ENCODE results near the gene RLN1. TPM values are rescaled to one million over a fixed set of nuclear protein-coding genes. Genes with fewer than 3 reads are reported as not detected.
"Not testable (repeated sequence)": the region's sequence is repeated elsewhere in the genome, so short reads cannot be mapped to it uniquely, and the experiment has no call there.

The RLN1 gene
- total RNA-seq, 4 donors from 2014 or later: 1.5 TPM; not detected in 3

DNA sequence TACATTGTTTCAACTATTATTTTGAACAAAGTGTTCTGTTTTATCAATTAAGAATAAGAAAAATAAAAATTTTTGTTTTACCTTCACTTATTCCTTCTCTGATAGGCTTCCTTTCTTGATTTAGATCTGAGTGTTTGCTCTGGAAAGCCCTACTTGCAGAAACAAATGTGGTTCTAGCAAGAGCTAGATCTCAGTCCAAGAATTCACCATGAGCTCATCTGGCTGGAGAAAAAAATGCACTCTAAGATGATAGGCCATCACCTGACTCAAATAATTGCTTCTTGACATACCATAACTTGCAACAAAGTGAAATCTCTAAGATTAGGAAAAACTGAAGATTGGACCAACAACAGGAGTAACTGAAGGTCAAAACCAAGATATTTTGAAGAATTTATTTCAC, 28.8 kb downstream of the RLN1 start:
- TF ChIP-seq, protein P1, sequence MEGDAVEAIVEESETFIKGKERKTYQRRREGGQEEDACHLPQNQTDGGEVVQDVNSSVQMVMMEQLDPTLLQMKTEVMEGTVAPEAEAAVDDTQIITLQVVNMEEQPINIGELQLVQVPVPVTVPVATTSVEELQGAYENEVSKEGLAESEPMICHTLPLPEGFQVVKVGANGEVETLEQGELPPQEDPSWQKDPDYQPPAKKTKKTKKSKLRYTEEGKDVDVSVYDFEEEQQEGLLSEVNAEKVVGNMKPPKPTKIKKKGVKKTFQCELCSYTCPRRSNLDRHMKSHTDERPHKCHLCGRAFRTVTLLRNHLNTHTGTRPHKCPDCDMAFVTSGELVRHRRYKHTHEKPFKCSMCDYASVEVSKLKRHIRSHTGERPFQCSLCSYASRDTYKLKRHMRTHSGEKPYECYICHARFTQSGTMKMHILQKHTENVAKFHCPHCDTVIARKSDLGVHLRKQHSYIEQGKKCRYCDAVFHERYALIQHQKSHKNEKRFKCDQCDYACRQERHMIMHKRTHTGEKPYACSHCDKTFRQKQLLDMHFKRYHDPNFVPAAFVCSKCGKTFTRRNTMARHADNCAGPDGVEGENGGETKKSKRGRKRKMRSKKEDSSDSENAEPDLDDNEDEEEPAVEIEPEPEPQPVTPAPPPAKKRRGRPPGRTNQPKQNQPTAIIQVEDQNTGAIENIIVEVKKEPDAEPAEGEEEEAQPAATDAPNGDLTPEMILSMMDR (IDR thresholded peaks at IDR 0.05; ENCODE audit: low read depth): no peak

DNA sequence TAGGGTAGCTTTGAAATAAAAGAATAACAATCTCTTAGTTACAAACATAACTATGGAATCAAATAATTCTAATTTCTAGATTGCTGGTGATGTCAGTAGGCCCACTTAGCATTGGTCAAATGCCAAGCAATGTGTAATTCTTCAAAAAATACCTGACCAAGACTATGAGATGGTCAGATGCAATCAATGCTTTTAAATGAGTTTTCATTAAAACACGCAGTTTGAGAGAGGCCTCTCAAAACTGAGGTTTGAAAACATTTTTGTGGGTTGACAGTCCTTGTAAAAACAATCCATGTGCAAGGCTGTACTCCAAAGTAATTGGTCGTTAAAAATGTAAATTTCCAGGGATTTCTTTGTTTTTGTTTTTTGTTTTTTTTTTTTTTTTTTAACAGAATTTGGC, 33.9 kb downstream of the RLN1 start:
- TF ChIP-seq, protein P1 (IDR thresholded peaks at IDR 0.05; ENCODE audit: low read depth): no peak

- TF ChIP-seq, protein P1 (IDR thresholded peaks at IDR 0.05; ENCODE audit: low read depth): not testable (repeated sequence)
Observed at GRCh38 chr9:5303840-5304795, 35.6 kb downstream of the RLN1 start, which contains the start of gene RLN2. Gene RLN2 (minus strand): TSS chr9:5304716. CDS start chr9:5304580, 136 bp downstream.

DNA sequence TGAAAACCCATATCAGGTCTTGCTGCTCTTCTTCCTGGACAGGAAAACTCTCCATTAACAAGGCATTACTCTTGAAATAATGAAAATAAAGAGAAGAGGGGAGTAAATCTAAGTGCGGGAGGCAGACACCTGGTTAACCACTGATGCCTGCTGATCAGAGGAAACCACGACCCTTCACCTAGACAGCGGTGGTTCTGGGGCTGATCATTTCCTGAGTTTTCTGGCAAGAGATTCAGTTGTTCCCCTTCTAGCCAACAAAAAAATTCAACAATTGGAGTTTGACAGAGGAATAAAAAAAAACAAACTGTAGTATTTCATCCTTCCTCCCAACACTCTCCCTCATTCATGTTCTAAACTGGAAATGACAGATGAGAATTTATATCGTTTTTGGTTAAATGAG, 38.1 kb downstream of the RLN1 start:
- TF ChIP-seq, protein P1 (IDR thresholded peaks at IDR 0.05; ENCODE audit: low read depth): no peak

- TF ChIP-seq, protein P1 (IDR thresholded peaks at IDR 0.05; ENCODE audit: low read depth): no peak
Observed at GRCh38 chr9:5292141-5292540, 47.5 kb downstream of the RLN1 start.

DNA sequence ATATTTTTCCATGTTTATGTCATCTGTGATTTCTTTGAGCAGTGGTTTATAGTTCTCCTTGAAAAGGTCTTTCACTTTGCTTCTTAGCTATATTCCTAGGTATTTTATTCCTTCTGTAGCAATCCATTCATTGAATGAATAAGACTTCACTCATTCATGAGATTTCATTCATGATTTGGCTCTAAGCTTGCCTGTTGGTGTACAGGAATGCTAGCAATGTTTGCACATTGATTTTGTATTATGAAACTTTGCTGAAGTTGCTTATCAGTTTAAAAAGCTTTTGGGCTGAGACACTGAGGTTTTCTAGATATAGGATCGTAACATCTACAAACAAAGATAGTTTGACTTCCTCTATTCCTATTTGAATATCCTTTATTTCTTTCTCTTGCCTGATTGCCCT, 51.1 kb downstream of the RLN1 start:
- TF ChIP-seq, protein P1 (IDR thresholded peaks at IDR 0.05; ENCODE audit: low read depth): no peak

DNA sequence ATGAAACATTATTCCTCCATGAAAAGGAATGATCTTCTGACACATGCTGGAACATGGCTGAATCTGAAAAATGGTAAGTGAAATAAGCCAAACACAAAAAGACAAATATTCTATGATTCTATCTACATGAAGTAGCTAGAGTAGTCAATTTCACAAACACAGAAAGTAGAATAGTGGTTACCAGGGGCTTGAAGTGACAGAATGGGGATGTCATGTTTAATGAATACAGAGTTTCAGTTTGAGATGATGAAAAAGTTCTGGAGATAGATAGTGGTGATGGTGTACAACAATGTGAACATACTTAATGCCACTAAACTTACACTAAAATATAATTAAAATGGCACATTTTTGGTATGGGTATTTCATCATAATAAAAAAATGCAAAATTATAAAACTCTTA, 53.4 kb downstream of the RLN1 start:
- TF ChIP-seq, protein P1 (IDR thresholded peaks at IDR 0.05; ENCODE audit: low read depth): no peak

Measured in subcutaneous adipose tissue (tissue), 4 donors.